Measurements from ENCODE around the gene TIMP2. TPM values are rescaled to one million over a fixed set of nuclear protein-coding genes. Genes with fewer than 3 reads are reported as not detected.
A peak's percentile ranks its signal among the peaks of the same experiment; 100 is the strongest.

TIMP2 gene
- total and polyA plus RNA-seq, 2 of the 13 experiments (the other 11 are each of a cell fraction or from before 2014, with no cell fraction given): 3.8 to 8.5 TPM

GRCh38 chr17:78970834-78971755 is 45.9 kb upstream of the TIMP2 start (continued):
- TF ChIP-seq ZNF776 (CRISPR knock-in tag; IDR thresholded peaks at IDR 0.05) (peak; percentile 67; the same call in 1 of the 2 replicates), BATF2 (CRISPR knock-in tag; IDR thresholded peaks at IDR 0.05) (peak; percentile 39; the same call in 1 of the 2 replicates), BORCS8-MEF2B (CRISPR knock-in tag; IDR thresholded peaks at IDR 0.05) (peak; percentile 26; the same call in 1 of the 2 replicates), NR2F2 (IDR thresholded peaks at IDR 0.05; ENCODE audit: borderline replicate concordance, low read depth) (no peak), THYN1 (CRISPR knock-in tag; IDR thresholded peaks at IDR 0.05; ENCODE audit: borderline replicate concordance, low read depth) (no peak), MEIS1 (CRISPR knock-in tag; IDR thresholded peaks at IDR 0.05; ENCODE audit: borderline replicate concordance) (0 out of 2 replicates have a peak, but pooled peaks have one; percentile 19), DNMT3B (CRISPR knock-in tag; conservative IDR thresholded peaks at IDR 0.05) (no peak), SSRP1 (CRISPR knock-in tag; IDR thresholded peaks at IDR 0.05) (peak; percentile 35; the same call in 1 of the 2 replicates), LRRFIP1 (CRISPR knock-in tag; conservative IDR thresholded peaks at IDR 0.05) (no peak), HOXA7 (CRISPR knock-in tag; IDR thresholded peaks at IDR 0.05) (no peak), ZKSCAN5 (CRISPR knock-in tag; IDR thresholded peaks at IDR 0.05) (no peak), ZFY (CRISPR knock-in tag; IDR thresholded peaks at IDR 0.05) (no peak; the same call in 1 of the 2 replicates), ZBTB33 (CRISPR knock-in tag; IDR thresholded peaks at IDR 0.05) (0 out of 2 replicates have a peak, but pooled peaks have one; percentile 30), ZNF788 (CRISPR knock-in tag; IDR thresholded peaks at IDR 0.05; ENCODE audit: borderline replicate concordance) (no peak), ZNF160 (CRISPR knock-in tag; IDR thresholded peaks at IDR 0.05) (0 out of 2 replicates have a peak, but pooled peaks have one; percentile 66), NCOA2 (CRISPR knock-in tag; IDR thresholded peaks at IDR 0.05) (no peak), MXI1 (IDR thresholded peaks at IDR 0.05; ENCODE audit: borderline replicate concordance, low read depth, low read length) (peak; percentile 41; the same call in 1 of the 3 replicates), CTCF (CRISPR knock-in tag; IDR thresholded peaks at IDR 0.05) (peak; percentile 96), TSC22D2 (CRISPR knock-in tag; IDR thresholded peaks at IDR 0.05; ENCODE audit: borderline replicate concordance) (0 out of 2 replicates have a peak, but pooled peaks have one; percentile 58)
